ENCODE results near the gene F2.

DNA sequence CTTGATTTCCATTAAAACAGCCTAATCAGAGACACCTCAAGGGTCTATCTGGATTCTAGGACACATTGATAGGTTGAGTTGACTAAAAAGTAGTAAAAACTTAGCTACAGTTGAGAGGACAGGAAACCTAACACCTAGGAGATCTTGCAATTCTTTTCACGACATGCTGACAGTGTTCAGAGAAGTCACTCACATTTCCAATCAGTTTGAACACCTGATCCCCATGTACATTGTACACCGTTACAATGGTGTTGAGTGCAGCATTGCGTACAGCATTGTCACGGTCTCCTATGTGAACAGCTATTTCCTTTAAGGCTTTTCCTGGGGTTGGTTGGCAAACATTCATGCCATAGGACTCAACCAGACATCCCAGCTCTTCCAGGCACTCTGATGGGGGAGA, 42.8 kb downstream of the F2 start:
- TF ChIP-seq, protein P1, sequence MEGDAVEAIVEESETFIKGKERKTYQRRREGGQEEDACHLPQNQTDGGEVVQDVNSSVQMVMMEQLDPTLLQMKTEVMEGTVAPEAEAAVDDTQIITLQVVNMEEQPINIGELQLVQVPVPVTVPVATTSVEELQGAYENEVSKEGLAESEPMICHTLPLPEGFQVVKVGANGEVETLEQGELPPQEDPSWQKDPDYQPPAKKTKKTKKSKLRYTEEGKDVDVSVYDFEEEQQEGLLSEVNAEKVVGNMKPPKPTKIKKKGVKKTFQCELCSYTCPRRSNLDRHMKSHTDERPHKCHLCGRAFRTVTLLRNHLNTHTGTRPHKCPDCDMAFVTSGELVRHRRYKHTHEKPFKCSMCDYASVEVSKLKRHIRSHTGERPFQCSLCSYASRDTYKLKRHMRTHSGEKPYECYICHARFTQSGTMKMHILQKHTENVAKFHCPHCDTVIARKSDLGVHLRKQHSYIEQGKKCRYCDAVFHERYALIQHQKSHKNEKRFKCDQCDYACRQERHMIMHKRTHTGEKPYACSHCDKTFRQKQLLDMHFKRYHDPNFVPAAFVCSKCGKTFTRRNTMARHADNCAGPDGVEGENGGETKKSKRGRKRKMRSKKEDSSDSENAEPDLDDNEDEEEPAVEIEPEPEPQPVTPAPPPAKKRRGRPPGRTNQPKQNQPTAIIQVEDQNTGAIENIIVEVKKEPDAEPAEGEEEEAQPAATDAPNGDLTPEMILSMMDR (IDR thresholded peaks at IDR 0.05; ENCODE audit: borderline replicate concordance, extremely low read depth, low read length, poor library complexity, severe bottlenecking), result no peak
- no peak for TF ChIP-seq EZH2 (IDR thresholded peaks at IDR 0.05; ENCODE audit: borderline replicate concordance, low read depth, low read length, severe bottlenecking)
